ENCODE measurements around the gene POLR1D. TPM values are rescaled to one million over a fixed set of nuclear protein-coding genes. Genes with fewer than 3 reads are reported as not detected.
A peak's percentile ranks its signal among the peaks of the same experiment; 100 is the strongest.

Gene POLR1D
- total RNA-seq, 1 donor from 2014 or later = 140 TPM

DNA sequence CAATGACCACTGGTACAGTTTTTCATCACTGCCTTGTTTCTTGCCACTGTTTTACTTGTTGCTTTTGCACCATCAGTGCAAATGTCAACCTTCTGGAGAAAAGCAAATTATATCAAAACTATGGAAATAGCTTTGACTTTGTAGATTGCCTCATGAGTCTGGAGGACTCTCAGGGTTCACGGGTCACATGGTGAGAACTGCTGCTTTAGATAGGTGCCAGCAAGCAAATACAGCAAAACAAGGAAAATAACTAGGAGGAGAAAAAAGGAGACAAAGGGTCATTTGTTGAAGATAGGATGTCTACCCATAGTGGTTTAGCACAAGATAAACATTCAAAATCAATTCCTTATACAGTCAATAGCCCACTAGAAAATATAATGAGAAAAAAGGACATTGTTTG lies 33.1 kb downstream of the POLR1D start:
- FAIRE-seq (no peak), DNase-seq (ENCODE audit: low read depth) (no peak)
- TF ChIP-seq, protein P1, sequence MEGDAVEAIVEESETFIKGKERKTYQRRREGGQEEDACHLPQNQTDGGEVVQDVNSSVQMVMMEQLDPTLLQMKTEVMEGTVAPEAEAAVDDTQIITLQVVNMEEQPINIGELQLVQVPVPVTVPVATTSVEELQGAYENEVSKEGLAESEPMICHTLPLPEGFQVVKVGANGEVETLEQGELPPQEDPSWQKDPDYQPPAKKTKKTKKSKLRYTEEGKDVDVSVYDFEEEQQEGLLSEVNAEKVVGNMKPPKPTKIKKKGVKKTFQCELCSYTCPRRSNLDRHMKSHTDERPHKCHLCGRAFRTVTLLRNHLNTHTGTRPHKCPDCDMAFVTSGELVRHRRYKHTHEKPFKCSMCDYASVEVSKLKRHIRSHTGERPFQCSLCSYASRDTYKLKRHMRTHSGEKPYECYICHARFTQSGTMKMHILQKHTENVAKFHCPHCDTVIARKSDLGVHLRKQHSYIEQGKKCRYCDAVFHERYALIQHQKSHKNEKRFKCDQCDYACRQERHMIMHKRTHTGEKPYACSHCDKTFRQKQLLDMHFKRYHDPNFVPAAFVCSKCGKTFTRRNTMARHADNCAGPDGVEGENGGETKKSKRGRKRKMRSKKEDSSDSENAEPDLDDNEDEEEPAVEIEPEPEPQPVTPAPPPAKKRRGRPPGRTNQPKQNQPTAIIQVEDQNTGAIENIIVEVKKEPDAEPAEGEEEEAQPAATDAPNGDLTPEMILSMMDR (IDR thresholded peaks at IDR 0.05; ENCODE audit: insufficient read depth, low read length, severe bottlenecking) = no peak
- H3K36me3 ChIP-seq (ENCODE audit: control insufficient read depth, insufficient read depth, low read length) = peaks cover 4% of the 10 kb centered on the region
- H3K27me3 ChIP-seq (ENCODE audit: control insufficient read depth, insufficient read depth, low read length) = no peaks in the 10 kb centered on the region
- no peak overlapping the region for H3K4me3 ChIP-seq (ENCODE audit: low read depth, low read length)

DNA sequence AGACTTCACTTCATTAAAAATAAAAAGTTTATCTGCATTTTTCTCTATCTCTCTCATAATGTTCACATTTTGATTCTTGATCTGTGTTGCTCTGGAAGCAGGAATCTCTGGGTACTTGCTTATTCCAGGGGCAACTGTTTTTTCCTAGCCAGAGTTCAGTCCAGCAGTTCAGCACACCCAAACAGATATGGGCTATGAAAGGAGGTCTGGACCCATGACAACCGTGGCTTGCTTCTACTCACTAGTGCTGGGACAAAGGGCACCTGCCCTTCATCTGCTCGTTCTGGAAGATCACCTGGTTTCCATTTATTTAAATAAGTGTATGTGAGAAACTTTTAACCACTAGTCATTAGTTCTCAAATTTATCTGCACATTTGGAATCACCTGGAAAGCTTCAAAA lies 36.0 kb downstream of the POLR1D start:
- TF ChIP-seq, protein P1 (IDR thresholded peaks at IDR 0.05; ENCODE audit: insufficient read depth, low read length, severe bottlenecking) = no peak
- no peak overlapping the region for H3K4me3 ChIP-seq (ENCODE audit: low read depth, low read length)
- no peaks in the 10 kb centered on the region for H3K36me3 ChIP-seq (ENCODE audit: control insufficient read depth, insufficient read depth, low read length)
- FAIRE-seq (no peak), DNase-seq (ENCODE audit: low read depth) (no peak)
- H3K27me3 ChIP-seq (ENCODE audit: control insufficient read depth, insufficient read depth, low read length) = no peaks in the 10 kb centered on the region

DNA sequence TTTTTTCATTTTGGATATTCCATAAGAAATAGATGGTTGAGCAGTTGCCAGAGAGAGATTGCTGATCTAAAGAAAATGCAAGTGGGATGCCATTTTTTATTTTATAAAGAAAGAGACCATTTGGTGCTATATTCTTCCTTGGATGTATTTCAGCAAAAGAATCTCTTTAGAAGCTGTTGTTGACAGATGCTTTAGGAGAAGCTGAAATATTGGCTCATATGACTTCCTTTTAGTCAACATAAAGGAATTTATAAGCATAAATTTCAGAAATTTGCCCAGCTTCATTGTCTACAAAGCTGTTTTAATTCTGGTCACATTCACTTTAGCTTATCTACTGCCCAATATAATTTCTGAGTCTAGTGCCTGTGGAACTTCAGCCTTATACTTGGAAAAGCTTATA lies 36.9 kb downstream of the POLR1D start:
- Histone ChIP-seq H3K27me3 (ENCODE audit: control insufficient read depth, insufficient read depth, low read length) (no peaks in the 10 kb centered on the region), H3K4me3 (ENCODE audit: low read depth, low read length) (no peak overlapping the region), H3K36me3 (ENCODE audit: control insufficient read depth, insufficient read depth, low read length) (no peaks in the 10 kb centered on the region)
- DNase-seq (ENCODE audit: low read depth) (no peak), FAIRE-seq (no peak)
- TF ChIP-seq, protein P1 (IDR thresholded peaks at IDR 0.05; ENCODE audit: insufficient read depth, low read length, severe bottlenecking) = no peak

DNA sequence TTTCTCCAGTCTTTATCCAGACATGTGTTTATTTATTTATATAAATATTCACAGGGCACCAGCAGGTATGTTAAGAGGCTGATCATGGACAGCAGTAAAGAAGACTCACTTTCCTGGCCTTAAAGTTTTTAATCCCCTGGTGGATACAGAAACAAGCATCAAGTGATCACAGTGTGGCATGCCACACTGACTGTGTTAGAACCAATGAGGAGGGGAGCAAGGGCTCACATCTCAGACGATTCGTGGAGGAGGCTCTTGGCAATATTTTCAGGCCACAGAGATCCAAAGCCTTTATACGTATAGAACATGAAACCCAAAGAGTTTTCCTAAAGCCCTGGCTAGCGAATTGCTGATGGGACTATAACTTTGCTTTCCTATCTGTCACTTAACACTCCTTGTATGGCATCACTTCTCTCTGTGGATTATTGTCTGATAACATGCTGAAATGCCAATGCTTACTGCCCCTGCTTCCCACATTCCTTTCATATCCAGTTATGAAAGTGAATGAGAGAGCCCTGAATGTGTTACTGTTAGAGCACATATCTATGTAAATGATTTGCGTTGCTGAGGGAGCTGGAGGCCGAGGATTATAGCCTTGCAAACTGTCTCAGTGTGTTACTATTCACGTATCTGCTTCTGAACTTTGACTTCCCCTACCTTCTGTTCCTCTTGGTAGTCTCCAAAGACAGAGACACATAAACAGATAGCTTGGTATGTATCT lies 37.6 kb downstream of the POLR1D start:
- no peaks in the 10 kb centered on the region for H3K36me3 ChIP-seq (ENCODE audit: control insufficient read depth, insufficient read depth, low read length)
- TF ChIP-seq, protein P1 (IDR thresholded peaks at IDR 0.05; ENCODE audit: insufficient read depth, low read length, severe bottlenecking) = no peak
- DNase-seq (ENCODE audit: low read depth) (no peak), FAIRE-seq (peak; percentile 7)
- H3K4me3 ChIP-seq (ENCODE audit: low read depth, low read length) = no peak overlapping the region
- no peaks in the 10 kb centered on the region for H3K27me3 ChIP-seq (ENCODE audit: control insufficient read depth, insufficient read depth, low read length)

DNA sequence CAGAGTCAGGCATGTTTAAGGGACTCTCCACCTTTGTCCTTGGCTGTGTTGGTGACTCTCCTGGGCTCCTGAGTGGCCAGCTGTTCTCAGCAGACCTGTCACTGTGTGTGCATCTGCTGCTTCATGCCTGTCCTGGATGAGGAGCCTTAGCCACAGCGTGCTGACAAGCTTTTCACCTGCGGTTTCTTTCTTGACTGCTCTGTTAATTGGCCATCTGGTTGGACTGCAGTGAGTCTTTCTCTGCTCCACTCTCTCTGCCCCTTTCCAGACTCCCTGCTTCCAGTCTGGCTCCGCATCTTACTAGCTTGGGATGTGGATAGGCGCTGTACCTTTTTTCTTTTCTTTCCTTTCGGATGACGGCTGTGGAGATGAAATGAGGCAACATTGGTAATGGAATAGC lies 38.8 kb downstream of the POLR1D start:
- Histone ChIP-seq H3K4me3 (ENCODE audit: low read depth, low read length) (no peak overlapping the region), H3K27me3 (ENCODE audit: control insufficient read depth, insufficient read depth, low read length) (no peaks in the 10 kb centered on the region), H3K36me3 (ENCODE audit: control insufficient read depth, insufficient read depth, low read length) (no peaks in the 10 kb centered on the region)
- FAIRE-seq = no peak
- TF ChIP-seq, protein P1 (IDR thresholded peaks at IDR 0.05; ENCODE audit: insufficient read depth, low read length, severe bottlenecking) = no peak
- no peak for DNase-seq (ENCODE audit: low read depth)

DNA sequence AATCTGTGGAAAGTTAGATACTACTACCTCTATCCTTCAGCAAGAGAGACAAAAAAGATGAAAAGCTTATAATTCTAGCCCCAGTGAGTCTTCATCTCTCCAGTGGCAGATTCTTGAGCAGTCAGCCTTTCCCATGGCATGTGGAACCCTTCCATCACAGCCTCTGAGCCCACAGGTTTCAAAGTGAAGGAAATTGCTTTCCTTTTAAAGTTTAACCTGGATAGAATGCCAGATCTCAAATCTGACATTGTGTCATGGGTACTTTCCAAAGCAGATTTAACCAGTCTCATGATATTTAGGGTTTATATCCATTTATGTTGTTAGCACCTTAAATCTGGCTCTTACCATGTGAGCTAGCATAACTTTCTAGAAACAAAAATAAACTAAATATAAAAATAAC lies 39.3 kb downstream of the POLR1D start:
- DNase-seq (ENCODE audit: low read depth) (no peak), FAIRE-seq (no peak)
- H3K27me3 ChIP-seq (ENCODE audit: control insufficient read depth, insufficient read depth, low read length) = no peaks in the 10 kb centered on the region
- TF ChIP-seq, protein P1 (IDR thresholded peaks at IDR 0.05; ENCODE audit: insufficient read depth, low read length, severe bottlenecking) = no peak
- H3K36me3 ChIP-seq (ENCODE audit: control insufficient read depth, insufficient read depth, low read length) = peaks cover 3% of the 10 kb centered on the region
- no peak overlapping the region for H3K4me3 ChIP-seq (ENCODE audit: low read depth, low read length)

All from bronchial epithelial cell (primary cell).